Stimulated activated CD8-positive, alpha-beta memory T cell treated with anti-CD3 and anti-CD28 coated beads, Interleukin-7, amount 100 ng/mL, for 4 hours (primary cell): Measurements from ENCODE around the gene SUN1.

Experiments used
- DNase-seq, 2 donors: peaks; one replicate each; pipeline ENCODE4 v3.0.0-alpha.2; 2020; ENCODE audit warnings: low read depth in 2 of 2

Gene SUN1

GRCh38 chr7:889391-889790 is 57.1 kb downstream of the SUN1 start:
- DNase-seq, result no peak

- no peak for DNase-seq
Measured at GRCh38 chr7:890868-891267, 58.6 kb downstream of the SUN1 start.

- no peak for DNase-seq
Measured at GRCh38 chr7:891291-891690, 59.0 kb downstream of the SUN1 start.

GRCh38 chr7:891805-892204 is 59.5 kb downstream of the SUN1 start:
- no peak for DNase-seq

- DNase-seq, result no peak
Measured at GRCh38 chr7:892648-893593, 60.6 kb downstream of the SUN1 start.

DNA sequence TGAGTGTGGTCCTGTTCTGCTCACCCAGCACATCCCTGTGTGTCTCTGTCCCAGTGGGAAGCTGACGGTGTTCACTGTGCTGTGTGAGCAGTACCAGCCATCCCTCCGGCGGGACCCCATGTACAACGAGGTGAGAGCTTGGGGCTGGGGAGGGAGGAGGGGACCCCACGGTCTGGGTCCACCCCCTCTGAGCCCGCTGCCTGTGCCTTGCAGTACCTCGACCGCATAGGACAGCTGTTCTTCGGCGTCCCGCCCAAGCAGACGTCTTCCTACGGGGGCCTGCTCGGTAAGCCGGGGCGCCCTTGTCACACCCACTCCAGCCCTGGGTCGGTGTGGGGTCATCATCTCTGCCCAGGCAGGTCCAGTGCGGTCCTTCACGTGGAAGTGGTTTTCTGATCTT is 61.4 kb downstream of the SUN1 start:
- no peak for DNase-seq

GRCh38 chr7:894164-894867 is 62.0 kb downstream of the SUN1 start:
- DNase-seq, result no peak

DNA sequence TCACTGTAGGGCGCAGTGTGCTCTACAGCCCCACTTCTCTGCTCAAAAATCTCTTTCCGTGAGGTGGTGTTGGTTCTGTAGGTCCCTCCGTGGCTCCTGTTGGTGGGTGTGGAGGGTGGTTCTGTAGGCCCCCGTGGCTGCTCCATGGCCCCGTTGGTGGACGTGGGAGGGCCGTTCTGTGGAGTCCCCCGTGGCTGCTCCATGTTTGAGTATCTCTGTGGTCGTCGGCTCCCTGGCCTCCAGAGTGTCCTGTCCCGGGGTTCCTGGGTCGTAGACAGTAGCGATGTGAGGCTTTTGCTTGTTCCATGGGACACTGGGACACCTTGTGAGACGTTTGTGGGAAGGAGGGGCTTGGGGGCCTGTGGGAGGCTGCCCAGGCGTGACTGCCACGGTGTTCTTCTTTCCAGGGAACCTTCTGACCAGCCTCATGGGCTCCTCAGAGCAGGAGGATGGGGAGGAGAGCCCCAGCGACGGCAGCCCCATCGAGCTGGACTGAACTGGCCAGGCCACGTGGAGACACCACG is 62.7 kb downstream of the SUN1 start:
- DNase-seq, result no peak

DNA sequence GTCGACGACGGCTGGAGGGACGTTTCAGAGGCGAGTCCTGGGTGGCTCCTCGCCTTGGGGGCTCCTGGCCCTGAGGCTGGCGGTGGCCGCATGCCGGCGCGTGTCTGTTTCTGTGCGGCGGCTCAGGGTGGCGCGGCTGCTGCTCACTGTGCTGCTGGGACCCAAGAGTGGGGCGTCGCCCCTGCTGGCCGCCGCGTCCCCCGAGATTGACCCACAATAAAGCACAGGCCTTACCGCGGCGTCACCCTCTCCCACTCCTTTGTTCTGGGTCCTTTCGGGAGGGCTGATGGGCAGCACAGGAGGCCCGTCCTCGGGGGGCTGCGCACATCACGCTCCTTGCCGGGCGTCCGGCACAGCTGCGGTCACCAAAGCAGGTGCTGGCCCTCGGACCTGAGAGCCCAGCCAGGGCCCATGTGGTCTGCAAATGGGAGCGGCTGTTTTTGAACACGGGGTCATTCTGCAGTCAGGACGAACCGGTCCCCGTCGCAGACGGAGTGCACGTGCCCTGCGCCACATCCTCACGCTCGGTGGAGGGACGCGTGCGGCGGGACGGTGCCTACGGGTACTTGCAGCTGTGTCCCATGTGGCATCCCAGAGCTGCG is 63.3 kb downstream of the SUN1 start:
- no peak for DNase-seq

DNA sequence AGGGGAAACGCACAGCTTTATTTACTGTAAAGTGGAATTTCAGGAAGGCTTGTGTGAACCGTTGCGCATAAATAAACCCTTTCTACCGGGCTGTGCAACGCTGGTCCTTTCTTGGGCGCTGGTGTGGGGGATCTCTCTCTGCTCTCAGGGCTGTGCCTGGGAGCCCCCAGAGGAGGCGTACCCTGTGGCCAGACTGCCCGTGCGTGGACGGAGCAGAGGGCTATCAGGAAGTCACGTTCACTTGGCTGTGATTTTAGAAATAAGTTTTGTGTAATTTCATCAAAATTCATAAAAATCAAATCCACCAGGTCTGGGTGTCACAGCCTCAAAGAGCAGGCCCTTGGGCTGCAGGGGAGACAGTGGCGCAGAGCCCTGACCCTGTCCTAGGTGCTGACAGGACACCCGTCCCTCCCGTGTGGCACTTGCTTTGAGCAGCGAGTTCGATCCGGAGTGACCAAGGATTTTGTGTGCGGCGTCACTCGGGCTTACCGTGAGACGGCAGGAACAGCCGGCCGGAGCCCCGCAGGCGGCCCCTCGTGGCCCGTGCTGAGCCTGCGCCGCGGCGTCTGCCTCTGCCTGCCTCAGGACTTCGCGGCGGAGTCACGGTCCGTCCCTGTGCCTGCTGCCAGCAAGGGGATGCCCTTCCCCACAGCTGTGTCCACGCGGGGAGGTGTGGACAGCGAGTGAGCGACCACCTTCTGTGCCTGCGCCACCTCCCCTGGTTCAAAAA is 64.2 kb downstream of the SUN1 start:
- no peak for DNase-seq

- DNase-seq, result no peak
Measured at GRCh38 chr7:897086-897485, 64.8 kb downstream of the SUN1 start.

DNA sequence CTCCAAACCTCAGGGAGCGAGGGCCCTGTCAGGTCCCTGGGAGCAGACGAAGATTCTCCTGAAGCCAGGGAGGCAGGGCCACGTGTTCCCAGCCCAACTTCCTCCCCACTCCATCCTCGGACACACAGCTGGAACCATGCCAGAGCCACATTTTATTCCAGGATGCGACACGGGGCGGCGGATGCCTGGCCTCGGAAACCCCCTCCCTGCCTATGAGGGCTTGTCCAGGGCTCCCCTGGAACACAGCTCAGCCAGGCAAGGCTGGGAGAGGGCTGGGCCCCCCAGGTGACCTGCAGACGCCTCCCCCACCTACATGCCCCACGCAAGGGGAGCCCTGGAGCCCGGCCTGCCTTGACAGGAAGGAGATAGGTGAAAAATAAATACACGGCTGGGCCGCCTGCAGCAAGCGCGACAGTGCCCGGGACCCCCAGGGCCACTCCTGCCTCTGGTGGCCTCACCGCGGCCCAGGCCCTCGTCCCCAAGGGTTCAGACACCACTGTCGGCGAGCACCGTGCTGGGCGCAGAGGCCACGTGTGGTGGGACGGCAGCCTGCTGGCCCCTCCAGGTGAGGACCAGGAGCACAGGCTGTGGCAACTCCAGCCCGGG is 65.6 kb downstream of the SUN1 start:
- no peak for DNase-seq

- no peak for DNase-seq
Measured at GRCh38 chr7:898460-898854, 66.2 kb downstream of the SUN1 start.

DNA sequence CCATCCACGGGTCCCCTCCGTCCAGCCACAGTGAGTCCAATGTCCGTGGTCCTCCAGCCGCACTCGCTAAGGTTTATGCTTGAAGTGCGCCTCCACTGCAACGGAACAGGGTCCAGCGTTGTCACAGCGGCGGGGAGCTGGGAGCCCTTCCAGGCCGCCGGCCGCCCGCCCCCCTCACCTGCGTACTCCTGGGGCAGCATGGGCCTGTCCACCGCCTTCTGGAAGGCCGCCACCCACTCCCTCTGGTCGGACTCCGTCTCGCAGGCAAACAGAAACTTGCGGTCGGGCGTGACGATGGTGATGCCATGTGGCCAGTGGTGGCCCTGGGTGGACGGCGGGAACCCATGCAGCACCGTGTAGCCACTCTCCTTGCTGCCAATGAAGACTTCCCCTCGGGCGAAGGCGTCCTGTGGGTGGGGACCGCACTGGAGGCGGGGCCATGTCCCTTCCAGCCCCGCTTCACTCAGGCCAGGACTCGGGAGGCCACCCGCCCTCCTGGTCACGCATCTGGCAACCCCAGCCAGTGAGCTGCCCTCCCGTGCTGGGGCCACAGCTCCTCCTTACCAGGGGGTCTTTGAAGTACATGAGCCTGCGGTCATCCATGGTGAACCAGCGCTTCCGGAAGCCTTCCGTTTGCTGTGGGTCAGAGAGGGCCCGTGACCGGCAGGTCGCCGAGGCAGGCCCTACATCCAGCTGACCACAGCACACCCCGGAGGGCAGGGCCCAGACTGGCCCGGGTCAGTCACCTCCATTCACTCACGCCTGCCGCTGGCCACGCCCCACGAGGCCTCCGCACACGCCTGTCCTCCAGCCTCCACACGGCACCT is 66.8 kb downstream of the SUN1 start:
- DNase-seq, result no peak

DNA sequence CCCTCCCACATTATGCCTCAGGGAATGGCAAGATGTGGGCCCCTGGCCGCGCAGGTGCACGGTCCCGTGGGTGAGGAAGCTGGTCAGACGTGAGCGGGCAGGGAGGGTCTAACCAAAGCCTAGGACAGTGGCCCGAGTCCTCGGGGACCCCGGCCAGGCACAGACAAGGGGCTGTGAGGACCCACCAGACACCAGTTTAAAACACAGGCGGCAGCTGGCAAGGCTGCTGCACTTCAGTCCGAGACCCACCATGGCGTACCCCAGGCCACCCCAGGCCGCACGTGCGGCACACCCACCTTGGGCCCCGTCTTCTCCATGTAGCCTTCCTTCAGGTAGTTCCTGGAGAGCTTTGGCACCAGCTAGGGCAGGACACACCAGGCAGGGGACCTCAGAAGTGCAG is 67.5 kb downstream of the SUN1 start:
- DNase-seq, result no peak

GRCh38 chr7:900331-901040 is 68.2 kb downstream of the SUN1 start:
- DNase-seq, result no peak

GRCh38 chr7:901041-901387 is 68.7 kb downstream of the SUN1 start:
- no peak for DNase-seq

- no peak for DNase-seq
Measured at GRCh38 chr7:901388-902154, 69.3 kb downstream of the SUN1 start.

DNA sequence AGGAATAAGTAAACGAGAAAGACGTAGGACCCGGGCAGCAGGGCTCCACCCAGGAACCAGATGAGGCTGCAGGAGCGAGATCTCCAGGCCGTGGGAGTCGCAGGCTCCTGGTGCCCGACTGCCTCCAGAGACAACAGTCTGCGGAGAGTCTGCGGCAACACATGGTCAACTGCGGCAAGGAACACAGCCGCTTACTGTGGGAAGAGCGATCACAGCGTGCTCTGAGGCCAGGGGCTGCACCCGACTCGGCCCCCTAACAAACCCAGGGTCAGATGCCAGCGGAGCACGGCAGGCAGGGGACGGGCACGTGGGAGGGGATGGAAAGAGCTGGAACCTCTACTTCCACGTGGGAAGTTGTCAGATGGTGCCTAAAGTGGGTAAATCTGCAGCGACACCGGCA is 70.7 kb downstream of the SUN1 start:
- DNase-seq, result no peak
